Fibroblast of skin of right biceps (primary cell): ENCODE results near the gene KCTD13.
"Not testable (repeated sequence)": the region's sequence is repeated elsewhere in the genome, so short reads cannot be mapped to it uniquely, and the experiment has no call there.

Experiments used
- DNase-seq: peaks from one replicate; pipeline ENCODE4 v3.0.0-alpha.2; 2013

KCTD13 gene

DNA sequence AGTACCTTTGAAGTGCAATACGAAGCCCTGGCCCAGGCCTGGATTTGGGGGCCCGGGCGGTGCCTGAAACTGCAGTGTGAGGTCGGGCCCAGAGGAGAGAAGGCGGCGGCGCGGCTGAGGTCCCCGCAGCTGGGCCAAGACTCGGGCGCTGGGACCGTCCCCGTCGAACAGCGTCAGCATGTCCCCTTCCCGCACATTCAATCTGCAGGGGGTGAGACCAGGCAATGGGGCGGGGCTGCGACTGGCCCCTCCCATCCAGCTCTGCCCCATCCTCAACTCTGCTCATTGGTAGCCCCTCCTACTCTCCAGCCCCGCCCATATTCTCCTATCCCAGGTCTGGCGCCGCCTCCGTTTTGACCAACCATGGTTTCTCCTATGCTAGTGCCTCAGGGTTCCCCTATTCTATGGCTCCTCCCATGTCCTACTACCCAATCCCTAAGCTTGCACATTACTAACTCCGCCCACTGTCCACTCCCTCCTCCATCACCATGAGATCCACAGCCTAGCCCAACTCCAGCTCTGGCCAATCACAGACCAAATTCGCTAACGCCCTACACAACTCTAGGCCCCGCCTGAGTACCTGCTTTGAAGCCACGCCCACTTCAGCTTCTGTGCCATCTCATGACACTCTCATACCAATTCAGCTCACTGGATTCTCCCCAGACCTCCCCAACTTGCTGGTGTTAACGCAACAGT lies 48.6 kb downstream of the KCTD13 start:
- peak; percentile 53 for DNase-seq

DNA sequence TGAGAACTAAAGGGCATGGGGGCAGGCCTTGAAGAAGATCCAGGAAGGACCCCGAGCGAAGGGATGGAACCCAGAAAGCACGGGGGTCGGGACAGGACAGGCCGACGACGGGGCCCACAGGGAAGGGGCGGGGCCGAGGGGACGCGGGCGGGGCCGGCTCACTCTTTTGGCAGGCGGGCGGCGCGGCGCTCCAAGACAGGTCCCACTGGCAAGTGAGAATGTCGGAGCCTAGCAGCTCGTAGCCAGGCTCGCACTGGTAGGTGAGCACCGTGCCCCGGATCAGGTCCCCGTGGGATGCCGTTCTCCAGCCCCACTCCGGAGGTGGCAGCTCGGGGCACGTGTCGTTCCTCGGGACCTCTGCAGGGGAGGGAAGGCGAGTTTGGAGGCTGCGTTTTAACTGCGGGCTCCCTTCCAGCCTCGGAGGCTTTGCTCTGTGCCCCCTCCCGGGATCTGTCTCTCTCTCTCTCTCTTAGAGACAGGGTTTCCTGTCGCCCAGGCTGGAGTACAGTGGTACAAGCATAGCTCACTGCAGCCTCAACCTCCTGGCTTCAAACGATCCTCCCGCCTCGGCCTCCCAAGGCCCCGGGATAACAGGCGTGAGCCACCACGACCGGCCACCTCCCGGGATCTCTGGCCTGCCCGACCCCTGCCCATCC lies 49.3 kb downstream of the KCTD13 start:
- no peak for DNase-seq

DNA sequence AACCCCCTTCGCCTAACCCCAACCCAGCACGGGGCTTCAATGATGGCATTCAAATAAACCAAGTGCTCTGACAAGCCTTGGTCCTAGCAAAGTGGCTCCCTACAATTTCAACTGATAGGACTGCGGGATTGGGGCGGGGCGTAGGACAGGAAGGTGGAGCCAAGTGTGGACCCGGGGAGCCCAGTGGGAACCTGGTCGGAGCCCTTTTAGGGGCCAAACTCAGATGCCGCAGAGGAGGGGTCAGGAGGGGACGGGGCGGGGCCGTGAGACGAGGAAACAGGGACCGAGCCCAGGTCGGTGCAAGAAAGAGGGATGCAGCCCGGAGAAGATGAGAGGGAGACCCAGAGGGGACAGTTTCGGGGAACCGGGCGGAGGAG lies 49.8 kb downstream of the KCTD13 start:
- DNase-seq: no peak

DNA sequence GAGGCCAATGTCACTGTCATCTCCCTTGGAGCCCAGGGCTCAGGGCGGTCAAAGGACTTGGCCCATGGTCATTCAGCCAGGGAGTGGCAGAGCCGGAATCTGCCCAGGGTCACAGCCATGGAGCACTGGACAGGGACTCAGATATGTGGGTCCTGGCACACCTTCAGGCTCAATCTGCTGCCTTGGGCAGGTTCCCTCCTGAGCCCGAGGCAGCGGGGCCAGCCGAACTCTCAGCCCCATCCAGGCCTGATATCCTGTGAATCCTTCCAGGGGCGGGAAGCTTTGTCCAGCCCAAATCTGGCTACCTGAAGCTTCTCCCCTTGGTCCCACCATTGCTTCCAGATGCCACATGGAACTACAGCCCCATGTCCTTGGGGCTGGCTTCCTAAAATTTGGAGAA lies 50.8 kb downstream of the KCTD13 start:
- no peak for DNase-seq

DNA sequence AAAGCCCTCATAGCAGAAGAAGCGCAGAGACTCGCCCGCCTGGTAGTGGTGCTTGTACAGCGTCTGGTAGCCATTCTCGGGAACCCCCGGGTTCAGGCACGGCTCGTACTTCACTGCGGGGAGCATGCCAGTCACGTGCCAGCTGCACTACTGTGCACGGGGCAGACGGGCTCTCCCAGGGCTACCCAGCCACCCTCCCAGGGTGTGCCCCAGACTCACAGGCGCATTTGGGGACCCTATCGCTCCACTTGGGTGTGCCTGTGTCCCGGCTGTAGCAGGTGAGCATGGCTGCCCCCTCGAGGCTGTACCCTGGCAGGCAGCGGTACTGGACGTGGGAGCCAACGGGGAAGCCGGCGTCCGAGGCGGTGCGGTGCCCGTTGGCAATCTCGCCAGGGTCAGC lies 52.7 kb downstream of the KCTD13 start:
- DNase-seq: no peak

DNA sequence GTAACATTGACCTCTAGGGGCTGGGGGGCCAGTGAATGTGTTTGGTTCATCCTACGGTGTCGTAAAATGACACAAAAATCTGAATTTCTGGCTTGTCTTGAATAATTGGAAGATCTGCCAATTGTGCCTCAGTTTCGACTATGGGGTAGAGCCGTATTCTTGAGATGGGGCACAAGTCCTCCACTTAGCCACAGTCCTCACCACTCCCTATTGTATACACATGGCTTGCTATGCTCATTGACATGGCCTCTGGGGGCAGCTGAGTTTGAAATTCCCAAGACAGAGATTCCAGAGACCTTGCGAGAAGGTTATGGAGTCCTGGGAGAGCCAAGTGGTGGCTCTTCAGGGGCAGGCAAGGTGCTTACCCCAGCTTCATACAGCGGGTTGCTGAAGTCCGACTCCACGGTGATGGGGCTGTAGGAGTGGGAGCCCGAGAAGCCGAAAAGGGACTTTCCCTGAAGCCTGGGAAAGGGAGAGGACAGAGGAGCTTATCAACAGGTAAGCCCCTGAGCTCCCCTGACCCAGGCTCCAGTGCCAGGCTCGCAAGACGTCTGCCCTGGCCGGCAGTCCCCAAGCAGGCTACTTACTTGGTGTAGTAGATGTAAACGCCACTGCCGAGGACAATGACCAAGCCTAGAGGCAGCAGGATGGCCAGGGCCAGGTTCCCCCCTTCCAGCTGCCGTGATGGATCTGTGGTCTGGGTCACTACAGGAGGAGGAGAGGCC lies 54.0 kb downstream of the KCTD13 start:
- DNase-seq: no peak

DNA sequence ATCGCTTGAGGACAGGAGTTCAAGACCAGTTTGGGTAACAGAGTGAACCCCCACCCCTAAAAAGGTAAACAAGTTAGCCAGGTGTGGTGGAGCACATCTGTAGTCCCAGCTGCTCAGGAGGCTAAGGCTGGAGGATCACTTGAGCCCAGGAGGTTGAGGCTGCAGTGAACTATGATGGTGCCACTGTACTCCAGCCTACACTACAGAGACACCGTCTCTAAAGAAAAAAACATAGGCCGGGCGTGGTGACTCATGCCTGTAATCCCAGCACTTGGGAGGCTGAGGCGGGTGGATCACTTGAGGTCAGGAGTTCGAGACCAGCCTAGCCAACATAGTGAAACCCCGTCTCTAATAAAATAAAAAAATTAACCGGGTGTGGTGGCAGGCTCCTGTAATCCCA lies 57.0 kb downstream of the KCTD13 start:
- not testable (repeated sequence) for DNase-seq

DNA sequence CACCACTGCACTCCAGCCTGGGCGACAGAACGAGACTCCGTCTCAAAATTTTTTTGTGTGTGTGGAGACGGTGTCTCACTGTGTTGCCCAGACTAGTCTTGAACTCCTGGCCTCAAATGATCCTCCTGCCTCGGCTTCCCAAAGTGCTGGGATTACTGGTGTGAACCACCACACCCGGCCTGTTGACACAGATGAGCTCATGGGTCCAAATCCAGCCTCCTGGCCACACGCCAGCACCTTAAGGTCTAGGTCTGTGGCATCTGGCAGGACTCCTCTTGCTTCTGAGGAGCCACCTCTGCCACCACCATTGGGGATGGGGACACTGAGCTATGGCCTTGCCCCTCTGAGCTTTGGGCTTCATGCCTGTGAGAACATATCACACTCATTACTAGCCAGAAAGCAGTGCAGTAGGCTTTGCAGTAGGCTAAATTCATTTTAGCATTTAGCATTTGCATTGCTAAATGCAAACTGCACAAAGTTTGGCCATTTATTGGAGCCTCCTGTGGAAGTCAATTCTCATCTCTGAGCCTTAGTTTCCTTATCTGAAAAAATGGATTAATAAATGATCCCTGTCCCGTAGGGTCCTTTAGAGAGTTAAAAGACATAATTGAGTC lies 57.5 kb downstream of the KCTD13 start:
- no peak for DNase-seq

DNA sequence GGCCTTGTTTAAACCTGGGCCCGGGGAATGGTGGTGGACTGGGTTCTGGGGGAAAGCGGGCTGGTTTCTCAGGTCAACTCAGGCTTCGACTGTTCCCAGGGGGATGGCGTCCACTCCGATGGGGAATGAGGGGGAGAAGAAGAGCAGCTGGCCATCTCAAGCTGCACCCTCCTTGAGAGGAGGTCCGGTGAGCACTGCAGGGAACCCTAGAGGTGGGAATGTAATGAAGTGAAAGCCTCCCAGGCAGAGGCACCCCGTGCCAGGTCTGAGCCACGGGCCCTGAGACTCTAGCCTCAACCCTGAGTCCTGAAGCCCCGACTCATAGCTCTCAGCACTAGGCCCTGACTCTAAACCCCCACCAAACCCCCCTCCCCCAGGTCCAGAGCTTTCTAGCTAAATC lies 61.8 kb downstream of the KCTD13 start:
- no peak for DNase-seq

DNA sequence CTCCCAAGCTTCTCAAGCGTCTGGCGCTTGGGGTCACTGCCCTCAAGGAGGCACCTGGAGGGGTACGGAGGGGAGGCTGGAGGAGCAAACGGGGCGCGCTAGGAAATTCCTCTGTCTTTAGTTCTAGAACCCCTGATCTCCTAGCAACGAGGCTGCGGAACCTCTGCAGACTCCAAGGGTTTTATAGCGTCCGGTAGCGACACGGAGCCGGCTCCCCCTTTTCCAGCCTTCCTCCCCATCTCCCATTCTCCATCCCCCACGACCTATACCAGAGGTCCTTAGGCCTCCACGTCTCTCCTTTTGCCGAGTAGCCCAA lies 62.4 kb downstream of the KCTD13 start:
- DNase-seq: no peak

DNA sequence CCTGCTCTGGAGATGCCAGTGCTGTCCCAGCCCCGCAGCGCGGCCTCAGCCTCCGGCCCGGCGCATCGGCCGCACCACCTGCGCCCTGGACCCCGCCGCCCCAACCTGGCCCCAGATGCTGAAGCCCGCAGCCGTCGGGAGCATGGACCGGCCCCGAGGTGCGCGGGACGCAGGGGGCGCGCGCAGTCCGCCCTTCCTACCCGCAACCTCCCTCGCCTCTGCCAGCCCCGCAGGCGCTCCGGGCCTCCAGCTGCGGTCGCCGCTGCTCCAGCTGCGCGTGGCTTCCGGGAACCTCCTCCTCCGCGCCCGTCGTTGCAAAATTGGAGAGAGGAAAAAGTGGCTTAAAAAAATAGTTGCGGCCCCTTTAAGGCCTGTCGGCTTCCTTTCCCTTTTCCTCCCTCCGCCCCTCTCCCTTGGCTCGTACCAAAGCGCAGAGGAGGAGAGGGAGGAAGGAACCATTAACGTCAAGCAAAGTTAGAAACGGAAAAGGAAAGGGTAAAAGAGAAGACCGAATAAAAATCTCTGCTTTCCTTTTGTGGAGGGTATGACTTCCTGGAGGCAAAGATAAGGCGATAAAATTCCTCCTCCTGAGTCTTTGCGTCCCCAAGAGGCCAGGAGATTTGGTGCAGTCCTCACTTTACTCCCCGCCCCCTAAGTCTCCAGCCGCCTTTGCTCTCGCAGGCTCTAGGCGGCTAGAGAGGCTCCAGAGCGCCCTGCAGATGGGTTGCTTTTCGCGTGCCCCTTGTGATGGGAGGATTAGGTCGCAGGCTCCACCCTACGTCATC lies 63.0 kb downstream of the KCTD13 start, which contains the start of gene CDIPT:
CDIPT (minus strand) TSS at position 343 of the 785 bp plus-strand sequence. CDS start 369 bp downstream, outside the sequence.
- DNase-seq: peak; percentile 97

DNA sequence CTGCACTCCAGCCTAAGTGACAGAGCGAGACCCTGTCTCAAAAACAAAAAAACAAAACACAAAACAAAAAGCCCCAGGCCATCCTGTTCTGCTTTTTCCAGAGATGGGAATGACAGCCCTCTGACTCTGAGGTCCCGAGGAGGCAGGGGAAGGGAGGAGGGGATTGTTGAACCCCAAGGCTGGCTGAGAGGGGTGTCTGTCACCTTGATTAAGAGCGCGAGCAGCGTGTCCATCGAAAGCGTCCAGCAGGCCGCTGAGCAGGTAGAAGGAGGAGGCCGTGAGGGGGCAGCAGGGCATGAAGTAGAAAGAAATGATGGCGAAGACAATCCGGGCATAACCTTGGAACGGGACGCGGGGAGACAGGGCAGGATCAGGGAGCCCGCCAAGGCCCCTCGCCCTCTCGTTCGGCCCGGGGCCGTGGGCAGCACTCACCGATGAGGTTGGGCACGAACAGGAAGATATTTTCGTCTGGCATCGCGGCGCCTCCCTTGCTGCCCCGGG lies 63.6 kb downstream of the KCTD13 start:
- peak; percentile 13 for DNase-seq

DNA sequence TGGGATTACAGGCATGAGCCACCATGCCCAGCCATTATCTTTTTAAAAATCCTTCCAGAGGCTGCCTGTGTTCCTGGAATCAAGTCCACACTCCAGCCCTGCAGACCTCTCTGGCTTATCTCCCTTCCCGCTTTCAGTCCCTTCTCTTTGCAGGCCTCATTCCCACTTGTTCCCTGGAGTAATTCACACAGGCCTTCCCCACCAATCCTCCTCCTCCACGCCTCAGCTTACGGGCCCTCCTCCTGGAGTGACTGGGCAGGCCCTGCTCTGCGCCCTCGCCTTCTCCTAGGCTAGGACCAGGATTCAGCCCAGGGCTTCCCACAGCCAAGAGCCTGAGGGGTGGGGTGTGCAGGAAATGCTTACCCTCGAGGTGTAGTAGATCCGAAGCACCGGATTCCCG lies 65.8 kb downstream of the KCTD13 start:
- no peak for DNase-seq

DNA sequence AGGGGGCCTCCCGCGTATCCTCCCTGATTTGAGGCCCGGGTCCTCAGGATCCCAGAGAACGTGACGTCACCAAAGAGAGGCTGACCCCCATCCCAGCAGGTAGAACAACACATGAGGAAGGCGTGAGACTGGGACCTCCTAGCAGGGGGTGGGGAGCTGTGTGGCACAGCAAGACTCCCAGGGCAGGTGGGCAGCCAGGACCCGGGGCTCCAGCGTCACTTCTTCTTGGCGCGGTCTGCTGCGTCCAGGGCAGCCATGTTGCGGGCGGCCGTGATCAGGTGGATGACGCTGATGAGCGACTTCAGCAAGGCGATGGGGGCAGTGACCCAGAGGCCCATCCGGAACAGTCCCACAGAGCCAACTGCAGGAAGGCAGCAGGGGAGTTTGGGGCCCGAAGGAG lies 67.1 kb downstream of the KCTD13 start:
- DNase-seq: no peak

DNA sequence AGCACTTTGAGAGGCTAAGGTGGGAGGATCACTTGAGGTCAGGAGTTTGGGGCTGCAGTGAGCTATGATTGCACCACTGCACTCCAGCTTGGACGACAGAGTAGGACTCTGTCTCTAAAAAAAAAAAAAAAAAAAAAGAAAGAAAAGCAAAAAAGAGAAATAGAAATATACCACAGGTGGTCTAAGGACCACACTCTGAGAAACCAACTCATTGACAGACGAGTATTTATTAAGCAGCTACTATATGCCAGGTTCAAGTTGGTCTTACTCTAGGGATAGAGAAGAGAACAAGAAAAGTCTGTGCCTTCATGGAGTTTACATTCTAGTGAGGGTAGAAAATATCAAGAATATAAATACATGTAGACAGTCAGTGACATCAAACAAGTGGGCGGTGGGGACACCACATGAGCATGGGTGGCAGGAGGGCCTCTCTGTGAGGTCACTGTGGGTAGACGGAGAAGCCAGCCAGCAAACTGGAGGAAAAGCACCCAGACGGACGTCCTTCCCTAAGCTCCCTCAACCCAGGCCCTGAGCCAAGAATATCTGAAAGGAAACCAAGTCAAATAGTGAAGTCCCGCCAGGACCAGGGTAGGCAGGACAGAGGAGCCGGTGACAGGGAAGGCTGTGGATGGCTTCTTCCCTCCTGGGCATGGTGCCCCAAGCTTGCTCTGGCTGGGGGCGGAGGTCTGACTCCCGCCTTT lies 67.7 kb downstream of the KCTD13 start:
- no peak for DNase-seq

DNA sequence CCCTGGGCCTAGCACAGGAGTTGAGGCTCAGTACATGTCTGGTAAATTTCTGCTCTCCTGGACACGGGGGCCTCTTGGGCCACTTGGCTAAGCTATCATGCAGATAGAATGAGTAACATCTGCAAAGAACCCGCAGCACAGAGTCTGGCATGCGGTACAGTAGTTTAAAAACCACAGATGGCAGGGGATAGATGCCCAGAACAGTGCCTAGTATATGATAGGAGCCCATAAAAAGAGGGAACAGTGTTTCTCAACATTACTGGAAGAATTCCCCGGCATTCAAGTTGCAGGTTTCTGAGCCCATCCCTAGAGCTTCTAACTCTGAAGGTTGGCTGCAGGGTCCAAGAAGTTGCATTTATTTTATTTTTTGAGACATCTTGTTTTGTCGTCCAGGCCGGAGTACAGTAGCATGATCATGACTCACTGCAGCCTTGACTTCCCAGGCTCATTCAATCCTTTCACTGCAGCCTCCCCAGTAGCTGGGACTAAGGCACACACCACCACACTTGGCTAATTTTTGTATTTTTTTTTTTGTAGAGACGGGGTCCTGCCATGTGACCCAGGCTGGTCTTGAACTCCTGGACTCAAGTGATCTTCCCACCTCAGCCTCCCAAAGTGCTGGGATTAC lies 68.8 kb downstream of the KCTD13 start:
- DNase-seq: peak; percentile 28
